Epithelial cell of esophagus (primary cell): ENCODE data around the gene GPX1.
A peak's percentile ranks its signal among the peaks of the same experiment; 100 is the strongest.
"Not testable (repeated sequence)": the region's sequence is repeated elsewhere in the genome, so short reads cannot be mapped to it uniquely, and the experiment has no call there.

ENCODE experiments used
- DNase-seq: peaks from one replicate; pipeline ENCODE4 v3.0.0; 2010; ENCODE audit warnings: low read depth
- H3K4me3 ChIP-seq: 2 replicates; pipeline ENCODE4 v1.5.1; 2011; ENCODE audit warnings: mild to moderate bottlenecking, low read length, control low read depth
- CTCF ChIP-seq: IDR thresholded peaks from 2 replicates; pipeline ENCODE4 v1.5.1; 2011; ENCODE audit warnings: low read depth, mild to moderate bottlenecking, low read length, control low read depth, inconsistent platforms; ENCODE audit not compliant: insufficient read depth; ENCODE audit errors: missing control alignments

Gene GPX1

GRCh38 chr3:49378249-49378895 lies 20.2 kb upstream of the GPX1 start:
- TF ChIP-seq CTCF, result no peak
- DNase-seq, result peak; percentile 52
- no peak overlapping the region for H3K4me3 ChIP-seq

GRCh38 chr3:49377483-49377882 lies 19.3 kb upstream of the GPX1 start:
- TF ChIP-seq CTCF, result no peak
- no peak overlapping the region for H3K4me3 ChIP-seq
- DNase-seq, result peak; percentile 51

GRCh38 chr3:49371946-49372345 lies 13.8 kb upstream of the GPX1 start:
- TF ChIP-seq CTCF, result no peak
- no peak for DNase-seq

GRCh38 chr3:49370585-49371290 lies 12.6 kb upstream of the GPX1 start:
- H3K4me3 ChIP-seq, result no peak overlapping the region
- no peak for TF ChIP-seq CTCF
- no peak for DNase-seq

More at GRCh38 chr3:49371946-49372345, 13.8 kb upstream of the GPX1 start:
- no peak overlapping the region for H3K4me3 ChIP-seq

GRCh38 chr3:49362561-49362960 lies 4.4 kb upstream of the GPX1 start:
- no peak overlapping the region for H3K4me3 ChIP-seq
- TF ChIP-seq CTCF, result no peak
- DNase-seq, result no peak

- TF ChIP-seq CTCF, result no peak
- no peak overlapping the region for H3K4me3 ChIP-seq
- DNase-seq, result peak; percentile 47
Observed at GRCh38 chr3:49359623-49360022, 1.5 kb upstream of the GPX1 start.

GRCh38 chr3:49358884-49359225 lies 702 bp upstream of the GPX1 start:
- H3K4me3 ChIP-seq, result peak overlapping the region; percentile 64
- TF ChIP-seq CTCF, result no peak
- peak; percentile 23 for DNase-seq

GRCh38 chr3:49357443-49358216 lies 523 bp downstream of the GPX1 start:
- DNase-seq, result peak; percentile 89
- H3K4me3 ChIP-seq, result peak overlapping the region; percentile 64

- DNase-seq, result not testable (repeated sequence)
- peak overlapping the region; percentile 64 for H3K4me3 ChIP-seq
Observed at GRCh38 chr3:49357095-49357442, 1.1 kb downstream of the GPX1 start.
